Stromal cell of bone marrow (primary cell): Measurements from ENCODE around the gene TPP1.
A peak's percentile ranks its signal among the peaks of the same experiment; 100 is the strongest.

Experiments
- DNase-seq: peaks from one replicate; pipeline ENCODE4 v3.0.0-alpha.2; 2012; ENCODE audit warnings: low read depth

Gene TPP1

DNA sequence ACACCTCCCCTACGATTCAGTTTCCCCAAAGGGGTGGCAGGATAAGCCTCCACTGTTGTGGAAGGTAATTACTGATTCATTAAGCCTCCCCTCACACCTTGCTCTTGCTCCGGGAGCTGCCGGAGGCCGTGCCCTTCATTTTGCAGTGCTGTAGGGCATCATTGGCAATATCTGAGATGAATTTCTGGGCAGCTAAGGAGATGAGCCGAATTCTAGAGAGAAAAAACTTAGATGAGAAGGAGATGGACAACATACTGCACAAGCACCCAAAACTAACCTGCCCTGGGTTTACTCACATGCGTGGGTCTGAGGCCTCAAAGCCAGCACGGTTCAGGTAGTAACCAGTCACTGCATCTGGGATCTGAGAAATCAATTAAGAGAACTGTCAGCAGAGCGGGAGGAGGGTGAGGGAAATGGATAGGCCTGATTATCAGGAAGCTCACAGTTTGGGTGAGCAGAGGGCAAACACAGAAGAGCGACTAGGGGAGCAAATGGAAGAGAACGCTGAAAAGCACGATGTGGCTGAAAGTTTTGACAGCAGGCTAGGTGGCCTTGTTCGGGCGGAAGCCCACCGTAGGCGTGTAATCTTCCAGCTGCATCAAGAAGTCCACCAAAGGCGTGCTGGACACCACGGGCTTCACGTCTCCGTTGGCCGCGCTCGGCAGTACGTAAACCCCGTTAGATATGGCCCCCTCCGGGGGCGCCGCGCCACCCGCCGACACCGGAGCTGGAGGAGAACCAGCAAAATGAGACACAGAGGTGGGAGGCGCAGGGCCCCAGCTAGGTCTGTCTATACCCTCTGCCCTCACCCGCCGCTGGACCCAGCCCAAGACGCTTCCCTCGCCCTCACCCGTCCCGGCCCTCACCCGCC, 7.9 kb downstream of the TPP1 start:
- no peak for DNase-seq

DNA sequence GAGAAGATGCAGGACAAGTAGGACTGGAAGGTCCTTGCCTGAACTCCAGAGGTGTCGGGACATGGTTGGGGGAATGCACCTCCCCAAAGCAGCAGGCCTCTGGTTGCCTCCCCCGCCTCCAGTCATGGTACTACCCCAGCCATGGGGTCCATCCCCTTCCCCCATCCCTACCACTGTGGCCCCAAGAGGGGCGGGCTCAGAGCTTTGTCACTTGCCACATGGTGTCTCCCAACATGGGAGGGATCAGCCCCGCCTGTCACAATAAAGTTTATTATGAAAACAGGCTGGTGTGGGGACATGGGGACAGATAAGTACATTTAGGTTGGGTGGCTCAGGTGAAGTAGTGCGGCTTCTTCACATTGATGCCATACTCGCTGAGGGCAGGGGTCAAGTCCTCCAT, 8.6 kb downstream of the TPP1 start:
- DNase-seq = no peak

GRCh38 chr11:6609502-6610015, 9.7 kb downstream of the TPP1 start:
- DNase-seq = no peak

DNA sequence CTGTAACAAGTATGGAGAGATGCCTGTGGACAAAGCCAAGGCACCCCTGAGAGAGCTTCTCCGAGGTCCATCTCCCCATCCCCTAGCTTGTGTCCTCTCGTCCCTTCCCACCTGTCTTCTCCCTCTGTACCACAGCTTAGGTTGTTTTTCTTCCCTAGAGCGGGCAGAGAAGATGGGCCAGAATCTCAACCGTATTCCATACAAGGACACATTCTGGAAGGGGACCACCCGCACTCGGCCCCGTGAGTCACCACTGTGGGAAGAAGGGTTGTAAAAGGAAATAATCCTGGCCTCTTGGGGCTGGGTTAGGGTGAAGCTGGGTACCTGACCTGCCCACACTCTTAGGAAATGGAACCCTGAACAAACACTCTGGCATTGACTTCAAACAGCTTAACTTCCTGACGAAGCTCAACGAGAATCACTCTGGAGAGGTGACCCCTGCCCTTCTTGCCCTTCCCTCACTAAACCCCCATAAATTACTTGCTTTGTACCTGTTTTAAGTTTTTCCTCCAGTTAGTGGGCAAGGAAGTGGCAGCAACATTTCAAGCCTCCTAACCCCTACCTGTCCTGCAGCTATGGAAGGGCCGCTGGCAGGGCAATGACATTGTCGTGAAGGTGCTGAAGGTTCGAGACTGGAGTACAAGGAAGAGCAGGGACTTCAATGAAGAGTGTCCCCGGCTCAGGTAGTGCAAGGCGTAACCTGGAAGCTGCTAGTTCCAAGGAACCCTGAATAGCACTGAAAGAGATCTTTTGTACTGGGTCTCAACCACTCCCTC, 10.3 kb downstream of the TPP1 start:
- DNase-seq = no peak

DNA sequence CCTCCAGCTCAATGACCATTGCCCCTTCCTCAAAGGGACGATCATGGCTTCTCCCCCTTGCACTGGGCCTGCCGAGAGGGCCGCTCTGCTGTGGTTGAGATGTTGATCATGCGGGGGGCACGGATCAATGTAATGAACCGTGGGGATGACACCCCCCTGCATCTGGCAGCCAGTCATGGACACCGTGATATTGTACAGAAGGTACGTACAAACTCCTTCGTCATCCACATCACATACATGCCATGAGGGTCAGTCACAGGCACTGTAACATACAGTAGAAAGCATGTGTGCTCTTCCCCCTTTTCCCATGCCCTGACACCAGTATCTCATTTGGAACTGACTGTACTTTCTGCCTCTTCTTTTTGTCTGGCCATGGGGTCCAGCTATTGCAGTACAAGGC, 11.2 kb downstream of the TPP1 start:
- DNase-seq = no peak

DNA sequence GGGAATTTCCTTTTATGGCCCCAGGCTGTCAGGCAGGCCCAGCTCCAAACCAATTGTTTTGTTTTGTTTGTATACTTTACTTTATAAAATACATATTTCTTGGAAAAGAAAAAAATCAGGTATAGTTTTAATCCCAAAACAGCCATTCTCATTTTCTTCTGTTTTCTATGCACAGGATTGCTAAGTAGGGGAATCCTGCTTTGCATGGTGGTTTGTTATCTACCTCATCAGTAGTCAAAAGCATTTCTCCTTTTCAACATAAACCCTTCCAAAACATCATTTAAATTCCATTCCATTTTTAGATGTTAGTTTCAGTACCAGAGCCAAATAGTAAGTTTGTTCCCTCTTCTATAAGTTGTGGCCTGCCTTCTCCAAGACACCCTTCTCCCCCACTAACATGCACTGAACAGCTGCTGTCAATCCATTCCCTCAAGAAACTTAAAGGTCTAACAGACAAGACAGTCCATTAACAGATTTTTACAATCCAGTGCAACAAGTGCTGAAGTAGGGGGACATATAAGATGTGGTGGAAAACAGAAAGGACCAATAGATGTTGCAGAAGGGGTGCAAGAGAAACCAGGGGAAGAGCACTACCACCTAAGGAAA, 11.9 kb downstream of the TPP1 start:
- DNase-seq = no peak

DNA sequence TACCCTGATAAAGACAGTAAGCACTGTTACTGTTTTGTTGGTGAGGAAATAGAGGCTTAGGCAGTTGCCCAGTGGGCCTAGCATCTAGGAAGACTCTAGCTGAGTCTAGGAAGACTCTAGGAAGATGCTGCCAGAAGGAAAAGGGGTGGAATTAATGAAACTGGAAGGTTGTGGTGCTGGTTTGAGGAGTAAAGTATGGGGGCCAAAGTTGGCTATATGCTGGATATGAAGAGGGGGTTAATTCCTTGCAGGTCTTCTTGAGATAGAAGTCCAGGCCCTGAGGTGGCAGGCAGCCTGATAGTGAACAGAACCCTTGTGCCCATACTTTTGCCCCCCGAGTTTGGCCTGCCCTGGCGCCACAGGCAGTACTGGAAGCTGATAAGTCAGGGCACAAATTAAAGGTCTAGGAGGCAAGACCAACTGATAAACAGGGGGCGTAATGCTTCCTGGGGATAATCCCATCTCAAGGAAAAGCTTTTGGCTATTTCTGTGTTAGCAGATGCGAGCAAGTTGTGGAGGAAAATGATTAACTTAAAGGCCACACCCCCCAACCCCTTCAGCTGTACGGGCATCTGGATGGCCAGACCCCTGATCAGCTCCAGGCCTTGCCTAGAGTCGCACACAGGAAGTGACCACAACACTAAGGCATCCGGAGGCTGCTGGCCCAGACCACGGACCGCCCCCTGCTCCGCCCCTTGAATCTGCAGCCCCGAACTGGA, 12.6 kb downstream of the TPP1 start:
- peak; percentile 82 for DNase-seq

GRCh38 chr11:6604790-6605189, 14.4 kb downstream of the TPP1 start:
- DNase-seq = no peak

GRCh38 chr11:6604081-6604626, 15.1 kb downstream of the TPP1 start:
- DNase-seq = peak; percentile 65

DNA sequence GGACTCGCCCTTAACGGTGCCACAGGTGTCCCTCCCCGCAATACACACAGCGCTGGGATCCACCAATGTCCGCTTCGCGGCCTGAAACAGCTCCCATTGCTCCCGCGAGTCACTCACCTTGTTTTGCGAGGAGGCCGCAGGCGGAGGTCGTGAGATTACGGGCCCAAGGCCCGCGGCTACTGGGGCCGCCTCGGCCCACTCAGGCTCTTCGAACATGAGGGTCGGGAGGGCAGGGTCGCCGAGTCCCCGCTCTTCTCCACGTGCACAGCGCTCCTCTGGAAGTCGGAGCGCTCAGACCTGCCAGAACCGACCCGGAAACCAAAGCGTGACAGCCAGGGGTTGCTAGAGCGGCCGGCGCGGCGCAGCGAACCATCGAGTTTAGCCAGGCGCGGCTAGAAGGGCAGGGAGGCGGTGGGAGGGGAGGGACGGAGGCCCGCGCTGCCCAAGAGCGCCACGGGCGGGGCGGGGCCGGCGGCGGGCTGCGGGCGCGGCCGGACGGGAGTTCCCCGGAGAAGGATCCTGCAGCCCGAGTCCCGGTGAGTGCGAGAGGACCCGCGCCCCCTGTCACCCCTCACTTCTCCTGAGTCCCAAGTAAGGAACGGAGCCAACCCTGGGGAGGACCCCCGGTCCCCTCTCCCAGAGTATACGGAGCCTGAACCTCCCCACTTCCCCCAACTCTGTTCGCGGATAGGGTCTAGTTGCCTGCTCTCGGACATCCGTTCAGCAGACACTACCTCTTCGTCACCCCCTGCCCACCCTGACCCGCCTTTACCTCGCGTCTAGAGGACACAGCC, 15.7 kb downstream of the TPP1 start, which contains the start of the genes ILK and RRP8:
Gene ILK (plus strand): TSS at position 488 of the 794 bp plus-strand sequence. CDS start 498 bp downstream, outside the sequence.
Gene RRP8 (minus strand): TSS at position 330 of the 794 bp plus-strand sequence. CDS start 114 bp downstream, at position 216.
- peak; percentile 86 for DNase-seq

- no peak for DNase-seq
These were observed 16.9 kb downstream of the TPP1 start for GRCh38 chr11:6602096-6602940.

GRCh38 chr11:6601041-6601461, 18.2 kb downstream of the TPP1 start:
- no peak for DNase-seq

DNA sequence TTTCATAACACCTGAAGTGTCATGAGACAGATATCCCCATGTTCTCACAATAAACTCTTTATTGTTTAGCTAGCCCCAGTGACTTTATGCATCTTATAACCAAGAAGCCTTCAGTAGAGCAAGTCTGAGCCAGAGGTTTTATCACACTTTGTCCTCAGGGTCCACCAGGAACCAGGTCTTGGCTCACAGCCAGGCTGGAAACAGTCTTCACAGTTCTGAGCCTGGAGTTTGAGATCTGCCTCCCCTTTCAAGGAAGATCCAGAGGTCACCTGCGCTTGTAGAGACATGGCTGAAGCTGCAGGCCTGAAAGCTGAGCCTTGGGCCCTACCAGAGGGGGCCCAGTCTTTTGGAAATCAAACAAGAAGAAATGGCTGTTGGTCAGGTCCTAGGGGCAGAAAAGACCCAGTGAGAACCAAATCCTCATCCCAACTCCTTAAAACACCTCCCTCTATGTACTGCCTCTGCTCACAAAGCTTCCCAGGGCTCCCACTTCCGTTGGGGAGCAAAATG, 19.3 kb downstream of the TPP1 start:
- DNase-seq = no peak

DNA sequence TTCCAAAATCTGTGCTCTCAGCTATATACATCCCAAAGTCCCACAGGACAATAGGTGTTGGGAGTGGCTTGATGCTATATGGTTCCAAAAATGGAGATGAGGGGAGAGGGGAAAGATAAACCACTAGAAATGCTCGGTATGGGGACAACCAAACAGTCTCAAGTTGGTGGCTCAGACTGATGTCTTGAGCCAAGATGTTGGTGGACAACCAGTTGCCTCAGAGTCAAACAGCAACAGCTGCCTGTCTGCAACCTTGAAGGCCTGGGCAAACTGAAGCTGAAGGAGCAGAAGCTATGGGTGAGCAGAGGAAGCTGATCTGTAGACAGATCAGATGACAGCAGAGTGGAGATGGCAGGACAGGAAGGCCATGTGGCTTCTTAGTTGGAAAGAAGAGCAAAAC, 19.8 kb downstream of the TPP1 start:
- no peak for DNase-seq

- no peak for DNase-seq
These were observed 20.7 kb downstream of the TPP1 start for GRCh38 chr11:6598555-6598954.

- DNase-seq = no peak
These were observed 22.9 kb downstream of the TPP1 start for GRCh38 chr11:6596239-6596877.

- DNase-seq = no peak
These were observed 25.0 kb downstream of the TPP1 start for GRCh38 chr11:6594142-6594768.

DNA sequence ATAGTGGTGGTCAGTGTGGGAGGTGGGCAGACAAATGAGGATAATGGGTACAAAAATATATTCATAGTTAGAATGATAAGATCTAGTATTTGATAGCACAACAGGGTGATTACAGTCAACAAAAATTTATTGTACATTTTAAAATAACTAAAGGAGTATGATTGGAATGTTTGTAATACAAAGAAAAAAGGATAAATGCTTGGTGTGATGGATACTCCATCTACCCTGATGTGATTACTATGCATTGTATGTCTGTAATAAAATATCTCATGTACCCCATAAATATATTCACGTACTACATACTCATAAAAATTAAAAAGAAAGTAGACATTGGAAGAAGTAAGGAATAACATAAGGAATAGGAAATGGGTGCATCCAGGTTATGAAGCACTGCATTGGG, 31.2 kb downstream of the TPP1 start:
- DNase-seq = no peak
